ENCODE measurements around the gene NTSR1. TPM values are rescaled to one million over a fixed set of nuclear protein-coding genes. Genes with fewer than 3 reads are reported as not detected.

The NTSR1 gene
- total RNA-seq, 1 experiment from 2014 or later: 0.02 TPM

GRCh38 chr20:62748311-62748710 is 39.7 kb downstream of the NTSR1 start:
- Histone ChIP-seq H3K4me3 (no peak overlapping the region), H3K4me1 (no peaks in the 10 kb centered on the region), H3K36me3 (no peaks in the 10 kb centered on the region), H3K9me3 (replicated peaks) (no peaks in the 10 kb centered on the region), H3K27me3 (peaks cover 27% of the 10 kb centered on the region), H3K27ac (no peak overlapping the region)
- no peak for DNase-seq

GRCh38 chr20:62749851-62750445 is 41.3 kb downstream of the NTSR1 start:
- H3K27me3 ChIP-seq: peaks cover 30% of the 10 kb centered on the region
- no peaks in the 10 kb centered on the region for H3K9me3 ChIP-seq (replicated peaks)

GRCh38 chr20:62751551-62752150 is 43.0 kb downstream of the NTSR1 start:
- peaks cover 30% of the 10 kb centered on the region for H3K27me3 ChIP-seq
- no peak overlapping the region for H3K4me3 ChIP-seq
- no peaks in the 10 kb centered on the region for H3K4me1 ChIP-seq
- peak; percentile 66 to 70 for DNase-seq
- H3K9me3 ChIP-seq (replicated peaks): no peaks in the 10 kb centered on the region; the same call in 1 of the 2 replicates
- H3K36me3 ChIP-seq: no peaks in the 10 kb centered on the region
- no peak overlapping the region for H3K27ac ChIP-seq

More at GRCh38 chr20:62749851-62750445, 41.3 kb downstream of the NTSR1 start:
- Histone ChIP-seq H3K27ac (no peak overlapping the region), H3K4me1 (no peaks in the 10 kb centered on the region), H3K36me3 (no peaks in the 10 kb centered on the region), H3K4me3 (no peak overlapping the region)
- no peak for DNase-seq

DNA sequence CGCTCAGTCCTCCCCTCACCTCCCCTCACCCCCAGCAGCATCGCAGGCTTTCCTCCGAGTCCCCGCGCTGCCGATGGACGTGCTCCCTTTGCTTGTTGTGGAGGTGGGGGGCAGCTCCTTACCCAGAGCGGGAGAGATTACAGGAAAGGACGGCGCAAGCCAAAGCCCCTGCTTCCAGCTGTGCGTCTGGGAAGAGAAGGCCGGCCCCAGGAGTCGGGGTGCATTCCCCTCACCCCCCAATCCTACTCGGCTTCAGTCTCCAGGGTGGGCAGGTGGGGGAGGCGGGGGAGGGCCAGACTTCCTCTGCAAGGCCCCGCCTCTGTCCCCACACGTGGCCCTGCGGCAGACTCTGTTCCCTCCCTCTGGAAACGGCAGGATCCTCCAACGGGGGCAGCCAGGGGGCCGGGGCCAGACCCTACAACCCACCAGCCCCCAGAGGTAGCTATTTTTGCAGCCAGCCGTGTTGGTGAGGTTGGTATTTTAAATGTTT is 43.6 kb downstream of the NTSR1 start:
- no peaks in the 10 kb centered on the region for H3K4me1 ChIP-seq
- peaks cover 30% of the 10 kb centered on the region for H3K27me3 ChIP-seq
- peaks cover 5% of the 10 kb centered on the region for H3K9me3 ChIP-seq (replicated peaks)
- H3K36me3 ChIP-seq: no peaks in the 10 kb centered on the region
- no peak overlapping the region for H3K4me3 ChIP-seq
- DNase-seq: no peak
- no peak overlapping the region for H3K27ac ChIP-seq

DNA sequence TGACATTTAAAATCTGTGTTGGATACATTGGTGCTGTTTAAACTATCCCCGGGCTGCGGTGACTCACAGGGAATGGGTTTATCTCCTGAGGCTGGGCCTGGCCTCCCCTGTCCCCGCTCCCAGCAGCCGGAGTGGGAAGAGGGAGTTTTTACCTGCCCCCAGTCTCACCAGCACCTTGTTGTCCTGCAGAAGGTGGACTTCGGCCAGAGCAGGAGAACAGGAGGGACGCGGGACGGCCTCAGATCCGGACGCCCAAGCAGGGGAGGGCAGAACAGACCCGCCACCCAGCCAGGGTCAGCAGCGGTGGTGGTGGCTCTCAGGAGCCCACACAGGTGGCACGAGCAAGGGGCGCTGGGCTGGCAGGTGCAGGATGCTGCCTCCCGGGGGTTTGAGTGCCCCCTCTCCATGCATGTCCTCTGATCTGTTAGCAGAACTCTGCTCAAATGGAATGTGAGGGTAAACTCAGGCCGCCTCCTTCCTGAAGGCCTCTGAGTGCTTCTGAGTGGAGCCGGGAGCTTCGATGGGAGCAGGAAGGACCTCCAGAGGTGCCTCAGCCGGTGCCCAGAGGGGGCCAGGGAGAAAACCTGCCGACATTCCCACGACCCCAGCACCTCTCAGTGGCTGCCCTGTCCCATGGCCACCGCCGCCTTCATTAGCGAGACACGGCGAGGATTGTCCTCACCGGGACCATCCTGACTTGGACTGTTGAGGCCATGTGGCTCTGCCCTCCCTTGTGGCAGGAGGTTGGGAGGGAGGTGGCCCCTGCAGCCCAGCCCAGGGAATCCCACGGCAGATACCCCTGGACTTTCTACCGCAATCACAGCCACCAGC is 44.2 kb downstream of the NTSR1 start:
- Histone ChIP-seq H3K27me3 (peaks cover 30% of the 10 kb centered on the region), H3K9me3 (replicated peaks) (peaks cover 8% of the 10 kb centered on the region), H3K27ac (no peak overlapping the region), H3K36me3 (no peaks in the 10 kb centered on the region), H3K4me3 (no peak overlapping the region), H3K4me1 (no peaks in the 10 kb centered on the region)
- no peak for DNase-seq

GRCh38 chr20:62753626-62754025 is 45.0 kb downstream of the NTSR1 start:
- Histone ChIP-seq H3K27me3 (peaks cover 30% of the 10 kb centered on the region), H3K27ac (no peak overlapping the region), H3K4me1 (no peaks in the 10 kb centered on the region), H3K36me3 (no peaks in the 10 kb centered on the region), H3K4me3 (no peak overlapping the region), H3K9me3 (replicated peaks) (peaks cover 8% of the 10 kb centered on the region)
- no peak for DNase-seq

DNA sequence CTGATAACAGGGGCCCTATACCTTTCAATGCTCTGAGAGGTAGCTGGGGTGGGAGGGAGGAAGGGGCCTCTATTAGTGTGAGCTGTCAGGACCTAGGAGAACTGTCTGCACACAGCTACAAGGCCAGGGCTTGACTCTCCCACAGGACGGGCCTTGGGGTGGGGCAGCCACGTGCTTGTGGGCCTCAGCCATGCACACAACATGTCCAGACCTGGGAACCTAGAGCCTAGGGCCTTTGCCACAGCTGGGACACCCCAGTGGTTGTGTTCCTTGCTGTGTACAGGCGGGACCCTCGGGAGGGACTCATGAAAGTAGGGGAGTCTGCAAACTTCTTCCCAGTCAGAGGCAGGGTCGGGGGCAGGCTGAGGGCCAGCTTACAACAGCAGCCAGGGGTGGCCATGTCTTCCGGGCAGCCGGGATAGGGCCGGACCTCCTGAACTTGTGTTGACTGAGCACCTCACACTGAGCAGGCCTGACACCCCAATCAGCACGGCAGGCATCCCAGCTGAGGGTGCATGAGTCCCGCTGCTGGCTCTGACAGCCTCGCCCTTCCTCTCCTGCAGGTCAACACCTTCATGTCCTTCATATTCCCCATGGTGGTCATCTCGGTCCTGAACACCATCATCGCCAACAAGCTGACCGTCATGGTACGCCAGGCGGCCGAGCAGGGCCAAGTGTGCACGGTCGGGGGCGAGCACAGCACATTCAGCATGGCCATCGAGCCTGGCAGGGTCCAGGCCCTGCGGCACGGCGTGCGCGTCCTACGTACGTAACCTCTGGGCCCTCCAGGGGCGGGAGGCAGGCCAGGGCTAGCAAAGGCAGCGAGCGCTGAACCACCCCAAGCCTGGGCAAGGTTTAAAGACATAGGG is 45.7 kb downstream of the NTSR1 start:
- no peak for DNase-seq
- Histone ChIP-seq H3K36me3 (no peaks in the 10 kb centered on the region), H3K4me1 (no peaks in the 10 kb centered on the region), H3K27ac (no peak overlapping the region), H3K27me3 (peaks cover 28% of the 10 kb centered on the region), H3K4me3 (no peak overlapping the region), H3K9me3 (replicated peaks) (peaks cover 8% of the 10 kb centered on the region)

GRCh38 chr20:62754991-62755356 is 46.3 kb downstream of the NTSR1 start:
- Histone ChIP-seq H3K27ac (no peak overlapping the region), H3K9me3 (replicated peaks) (peaks cover 8% of the 10 kb centered on the region), H3K4me1 (no peaks in the 10 kb centered on the region), H3K36me3 (no peaks in the 10 kb centered on the region), H3K4me3 (no peak overlapping the region), H3K27me3 (peaks cover 24% of the 10 kb centered on the region)
- no peak for DNase-seq

DNA sequence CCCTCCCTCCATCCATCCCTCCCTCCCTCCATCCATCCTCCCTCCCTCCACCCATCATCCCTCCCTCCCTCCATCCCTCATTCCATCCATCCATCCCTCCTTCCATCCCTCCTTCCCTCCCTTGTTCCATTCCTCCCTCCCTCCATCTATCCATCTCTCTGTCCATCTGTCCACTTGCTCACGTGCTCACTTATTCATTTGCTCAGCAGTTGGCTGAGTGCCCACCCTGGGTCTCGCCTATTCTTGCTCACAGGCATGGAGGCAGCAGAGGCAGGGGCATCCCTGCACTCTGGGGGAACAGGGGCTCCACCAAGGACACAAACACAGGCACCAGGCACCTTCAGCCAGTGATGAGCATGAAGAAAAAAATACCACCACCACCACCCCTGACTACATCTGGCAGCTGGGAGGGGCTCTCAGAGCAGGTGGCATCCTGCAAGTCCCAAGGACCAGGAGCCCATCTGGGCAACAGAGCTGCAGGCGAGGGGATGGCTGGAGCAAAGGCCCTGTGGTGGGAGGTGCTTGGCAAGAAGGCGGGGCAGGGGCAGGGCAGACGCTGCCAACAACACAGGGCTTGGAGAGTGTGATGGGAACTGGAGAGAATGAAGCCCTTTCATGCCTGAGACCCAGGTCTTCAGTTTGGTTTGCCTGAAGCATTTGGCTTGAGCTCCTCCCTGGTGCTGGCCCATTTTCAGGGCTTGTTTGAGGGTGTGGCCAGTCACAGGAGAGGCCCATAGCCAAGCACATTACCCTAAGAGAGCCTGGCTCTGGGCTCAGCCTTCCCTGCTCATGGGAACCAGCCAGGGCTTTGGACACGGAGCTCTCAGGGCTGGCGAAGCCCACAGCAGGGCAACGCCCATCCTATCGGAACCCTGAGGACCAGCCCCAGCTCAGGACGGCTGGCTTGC is 47.4 kb downstream of the NTSR1 start:
- H3K4me1 ChIP-seq: no peaks in the 10 kb centered on the region
- no peak overlapping the region for H3K27ac ChIP-seq
- H3K9me3 ChIP-seq (replicated peaks): peaks cover 8% of the 10 kb centered on the region
- H3K4me3 ChIP-seq: no peak overlapping the region
- no peak for DNase-seq
- peaks cover 25% of the 10 kb centered on the region for H3K27me3 ChIP-seq
- H3K36me3 ChIP-seq: no peaks in the 10 kb centered on the region

DNA sequence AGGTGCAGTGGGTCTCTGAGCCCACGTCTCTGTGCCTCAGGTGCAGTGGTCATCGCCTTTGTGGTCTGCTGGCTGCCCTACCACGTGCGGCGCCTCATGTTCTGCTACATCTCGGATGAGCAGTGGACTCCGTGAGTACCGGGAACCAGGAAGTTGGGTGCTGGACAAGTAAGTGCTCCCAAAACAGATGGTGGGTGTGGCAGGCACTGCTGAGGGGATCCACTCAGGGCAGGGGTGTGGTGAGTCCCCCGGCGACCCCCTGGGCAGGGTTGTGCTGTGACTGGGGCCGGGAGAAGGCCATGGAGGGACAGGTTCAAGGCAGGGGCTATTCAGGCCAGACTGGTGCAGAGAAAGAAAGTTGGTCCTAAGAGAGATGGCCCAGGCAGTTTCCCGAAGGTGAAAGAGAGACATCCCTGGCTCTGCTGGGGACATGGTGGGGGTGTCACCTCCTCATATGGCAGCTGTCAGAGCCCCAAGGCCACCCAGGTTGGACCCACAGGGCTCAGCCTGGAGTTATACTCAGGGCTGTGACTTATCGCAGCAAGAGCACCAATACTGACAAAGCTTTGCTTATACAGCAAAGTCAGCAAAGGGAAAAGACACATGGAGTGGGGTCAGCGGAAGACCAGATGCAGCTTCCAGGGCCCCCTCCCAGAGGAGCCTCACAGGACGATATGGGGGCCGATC is 49.7 kb downstream of the NTSR1 start:
- Histone ChIP-seq H3K36me3 (no peaks in the 10 kb centered on the region), H3K4me1 (no peaks in the 10 kb centered on the region), H3K4me3 (no peak overlapping the region), H3K9me3 (replicated peaks) (peaks cover 8% of the 10 kb centered on the region), H3K27me3 (peaks cover 11% of the 10 kb centered on the region), H3K27ac (no peak overlapping the region)
- DNase-seq: no peak

- no peak for DNase-seq
- Histone ChIP-seq H3K4me3 (no peak overlapping the region), H3K4me1 (no peaks in the 10 kb centered on the region), H3K36me3 (no peaks in the 10 kb centered on the region), H3K9me3 (replicated peaks) (peaks cover 8% of the 10 kb centered on the region), H3K27me3 (peaks cover 5% of the 10 kb centered on the region), H3K27ac (no peak overlapping the region)
Measured at GRCh38 chr20:62759981-62760431, 51.4 kb downstream of the NTSR1 start.

DNA sequence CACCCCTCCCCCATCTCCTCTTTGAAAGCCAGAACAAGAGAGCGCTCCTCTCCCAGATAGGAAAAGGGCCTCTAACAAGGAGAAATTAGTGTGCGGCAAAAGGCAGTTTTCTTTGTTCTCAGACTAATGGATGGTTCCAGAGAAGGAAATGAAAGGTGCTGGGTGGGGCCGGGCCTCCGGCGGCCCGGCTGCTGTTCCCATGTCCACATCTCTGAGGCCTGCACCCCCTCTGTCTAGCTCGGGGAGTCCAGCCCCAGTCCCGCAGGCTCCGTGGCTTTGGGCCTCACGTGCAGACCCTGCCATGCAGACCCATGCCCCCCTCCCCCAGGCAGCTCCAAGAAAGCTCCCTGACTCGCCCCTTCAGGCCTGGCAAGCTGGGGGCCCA is 51.8 kb downstream of the NTSR1 start:
- Histone ChIP-seq H3K27ac (no peak overlapping the region), H3K27me3 (peaks cover 5% of the 10 kb centered on the region)
- no peak for DNase-seq

More for the DNA sequence above, 51.8 kb downstream of the NTSR1 start:
- H3K4me1 ChIP-seq: no peaks in the 10 kb centered on the region
- H3K4me3 ChIP-seq: no peak overlapping the region
- H3K9me3 ChIP-seq (replicated peaks): peaks cover 8% of the 10 kb centered on the region
- H3K36me3 ChIP-seq: no peaks in the 10 kb centered on the region

Measured in SJCRH30 (cell line).